ENCODE data around the gene MBNL1.

Gene MBNL1

GRCh38 chr3:152356870-152357276 lies 88.1 kb downstream of the MBNL1 start:
- no peak overlapping the region for H3K27ac ChIP-seq
- TF ChIP-seq CTCF (IDR thresholded peaks at IDR 0.05) (no peak), ZFX (IDR thresholded peaks at IDR 0.05; ENCODE audit: borderline replicate concordance) (no peak)

GRCh38 chr3:152357587-152357986 lies 88.9 kb downstream of the MBNL1 start:
- no peak overlapping the region for H3K27ac ChIP-seq
- TF ChIP-seq CTCF (IDR thresholded peaks at IDR 0.05) (no peak), ZFX (IDR thresholded peaks at IDR 0.05; ENCODE audit: borderline replicate concordance) (no peak)

GRCh38 chr3:152359385-152360248 lies 90.9 kb downstream of the MBNL1 start:
- TF ChIP-seq CTCF (IDR thresholded peaks at IDR 0.05) = no peak
- no peak for TF ChIP-seq ZFX (IDR thresholded peaks at IDR 0.05; ENCODE audit: borderline replicate concordance)
- peak overlapping the region; percentile 3; the same call in 1 of the 2 replicates for H3K27ac ChIP-seq

- no peak overlapping the region for H3K27ac ChIP-seq
- TF ChIP-seq ZFX (IDR thresholded peaks at IDR 0.05; ENCODE audit: borderline replicate concordance) = no peak
- no peak for TF ChIP-seq CTCF (IDR thresholded peaks at IDR 0.05)
These were observed 91.6 kb downstream of the MBNL1 start for GRCh38 chr3:152360302-152360701.

GRCh38 chr3:152360966-152361365 lies 92.2 kb downstream of the MBNL1 start:
- TF ChIP-seq ZFX (IDR thresholded peaks at IDR 0.05; ENCODE audit: borderline replicate concordance) = no peak
- TF ChIP-seq CTCF (IDR thresholded peaks at IDR 0.05) = no peak

GRCh38 chr3:152362086-152362485 lies 93.4 kb downstream of the MBNL1 start:
- H3K27ac ChIP-seq = no peak overlapping the region
- TF ChIP-seq CTCF (IDR thresholded peaks at IDR 0.05) (no peak), ZFX (IDR thresholded peaks at IDR 0.05; ENCODE audit: borderline replicate concordance) (no peak)

More at GRCh38 chr3:152360966-152361365, 92.2 kb downstream of the MBNL1 start:
- H3K27ac ChIP-seq = no peak overlapping the region

GRCh38 chr3:152364237-152364636 lies 95.5 kb downstream of the MBNL1 start:
- no peak overlapping the region for H3K27ac ChIP-seq
- TF ChIP-seq CTCF (IDR thresholded peaks at IDR 0.05) = no peak
- TF ChIP-seq ZFX (IDR thresholded peaks at IDR 0.05; ENCODE audit: borderline replicate concordance) = no peak
